LNCAP (cell line): ENCODE measurements around the gene DPM2.

ENCODE experiments used
- CTCF ChIP-seq: fragments of 450-650 bp; IDR thresholded peaks from 2 replicates; pipeline ENCODE4 v1.5.1; 2017; ENCODE audit warnings: mild to moderate bottlenecking

The DPM2 gene

GRCh38 chr9:127916720-127917581 is 20.7 kb downstream of the DPM2 start, which contains the start of gene ST6GALNAC4:
ST6GALNAC4 (minus strand) TSS chr9:127917041; CDS start chr9:127916419, 622 bp downstream.
- no peak for TF ChIP-seq CTCF

- no peak for TF ChIP-seq CTCF
Measured at GRCh38 chr9:127915801-127916719, 21.6 kb downstream of the DPM2 start.

GRCh38 chr9:127915325-127915752 is 22.3 kb downstream of the DPM2 start:
- no peak for TF ChIP-seq CTCF

GRCh38 chr9:127913682-127914081 is 24.0 kb downstream of the DPM2 start:
- no peak for TF ChIP-seq CTCF

- TF ChIP-seq CTCF: no peak
Measured at GRCh38 chr9:127912882-127913281, 24.8 kb downstream of the DPM2 start.

- no peak for TF ChIP-seq CTCF
Measured at GRCh38 chr9:127912296-127912695, 25.4 kb downstream of the DPM2 start.

GRCh38 chr9:127910613-127911205 is 26.9 kb downstream of the DPM2 start:
- peak; percentile 33; the same call in 1 of the 2 replicates for TF ChIP-seq CTCF
